Posterior cingulate gyrus (tissue), 11 donors: ENCODE measurements around the gene KRTDAP.

ENCODE experiments used
- DNase-seq, 10 donors: peaks; one replicate each; pipeline versions ENCODE4 v3.0.0 to v3.0.0-alpha.2; 2020 to 2021; ENCODE audit warnings: mixed read lengths in 3 of 10
- intact Hi-C: fragments of 100-400 bp; cut with DNase I; formaldehyde crosslinking; loops from one replicate; pipeline ENCODE4 v1.15.1; 2023

The KRTDAP gene

GRCh38 chr19:35513628-35514281 lies 23.5 kb upstream of the KRTDAP start, which contains the start of gene DMKN:
Gene DMKN (minus strand): TSS chr19:35513649. CDS start chr19:35513475, 174 bp downstream.
- intact Hi-C loops = no loop called here
- no peak for DNase-seq

- intact Hi-C loops = no loop called here
Measured at GRCh38 chr19:35512831-35513627, 22.8 kb upstream of the KRTDAP start.

GRCh38 chr19:35511337-35511736 lies 21.1 kb upstream of the KRTDAP start:
- intact Hi-C loops = loop anchor here (2.0 kb wide), 1 partner anchor 81 kb away; no protein-coding TSS in a partner anchor
- no peak for DNase-seq

More at GRCh38 chr19:35512831-35513627, 22.8 kb upstream of the KRTDAP start:
- no peak for DNase-seq

- intact Hi-C loops = loop anchor here (2.0 kb wide), 1 partner anchor 82 kb away; no protein-coding TSS in a partner anchor
- DNase-seq = no peak
Measured at GRCh38 chr19:35510626-35510964, 20.3 kb upstream of the KRTDAP start.

GRCh38 chr19:35509861-35510625 lies 19.8 kb upstream of the KRTDAP start:
- intact Hi-C loops = loop anchor here (2.0 kb wide), 1 partner anchor 83 kb away; no protein-coding TSS in a partner anchor
- peak; percentile 54 to 95 (median 76) for DNase-seq

- peak in 5 of 10 donors; percentile 15 to 87 (median 31) for DNase-seq
- intact Hi-C loops = no loop called here
Measured at GRCh38 chr19:35509018-35509652, 18.9 kb upstream of the KRTDAP start.

GRCh38 chr19:35508129-35508528 lies 17.9 kb upstream of the KRTDAP start:
- intact Hi-C loops = no loop called here
- no peak for DNase-seq

GRCh38 chr19:35507561-35507960 lies 17.3 kb upstream of the KRTDAP start:
- peak in 1 of 10 donors; percentile 51 for DNase-seq
- intact Hi-C loops = no loop called here

- intact Hi-C loops = no loop called here
- DNase-seq = peak in 1 of 10 donors; percentile 40
Measured at GRCh38 chr19:35506011-35506410, 15.7 kb upstream of the KRTDAP start.

- intact Hi-C loops = no loop called here
- DNase-seq = peak in 1 of 10 donors; percentile 18
Measured at GRCh38 chr19:35502751-35503150, 12.5 kb upstream of the KRTDAP start.

- intact Hi-C loops = no loop called here
- DNase-seq = peak in 7 of 10 donors; percentile 5 to 89 (median 55)
Measured at GRCh38 chr19:35501684-35502083, 11.4 kb upstream of the KRTDAP start.

- peak in 1 of 10 donors; percentile 34 for DNase-seq
- intact Hi-C loops = no loop called here
Measured at GRCh38 chr19:35500611-35501010, 10.3 kb upstream of the KRTDAP start.

GRCh38 chr19:35498984-35499527 lies 8.8 kb upstream of the KRTDAP start:
- DNase-seq = no peak
- intact Hi-C loops = loop anchor here (10.0 kb wide), 1 partner anchor 234 kb away; the partner anchor contains the start of gene USF2

GRCh38 chr19:35498220-35498619 lies 8.0 kb upstream of the KRTDAP start:
- no peak for DNase-seq
- intact Hi-C loops = loop anchor here (10.0 kb wide), 1 partner anchor 233 kb away; the partner anchor contains the start of gene USF2

- no peak for DNase-seq
- intact Hi-C loops = loop anchor here (10.0 kb wide), 1 partner anchor 233 kb away; the partner anchor contains the start of gene USF2
Measured at GRCh38 chr19:35497406-35497805, 7.1 kb upstream of the KRTDAP start.

GRCh38 chr19:35495107-35496064 lies 5.1 kb upstream of the KRTDAP start:
- intact Hi-C loops = loop anchor here (1.0 to 10.0 kb wide), 2 partner anchors 143 to 231 kb away; partner anchors contain the start of gene USF2
- peak; percentile 32 to 96 (median 67) for DNase-seq

- no peak for DNase-seq
- intact Hi-C loops = loop anchor here (10.0 kb wide), 1 partner anchor 229 kb away; the partner anchor contains the start of gene USF2
Measured at GRCh38 chr19:35493971-35494370, 3.7 kb upstream of the KRTDAP start.

- intact Hi-C loops = loop anchor here (10.0 kb wide), 1 partner anchor 227 kb away; the partner anchor contains the start of gene USF2
- DNase-seq = no peak
Measured at GRCh38 chr19:35491836-35492360, 1.6 kb upstream of the KRTDAP start.
